Adrenal gland (tissue), 12 donors: ENCODE measurements around the gene SGIP1. TPM values are rescaled to one million over a fixed set of nuclear protein-coding genes. Genes with fewer than 3 reads are reported as not detected.

Experiments used
- DNase-seq, 7 donors: peaks; one replicate each; pipeline ENCODE4 v3.0.0-alpha.2; 2019 to 2020
- H3K27ac ChIP-seq, 5 donors: fragments of 200-600 bp; sonication (generic) in 4 of 5; 1 replicate in 3 of 5; 2 replicates in 2 of 5; pipeline versions ENCODE4 v1.5.1 to v1.8.0; 2016 to 2020; ENCODE audit warnings: mild to moderate bottlenecking in 1 of 5
- H3K27me3 ChIP-seq: fragments of 200-600 bp; 2 replicates; pipeline ENCODE4 v1.8.0; 2021
- H3K36me3 ChIP-seq, 2 donors: fragments of 200-600 bp; replicated peaks in 1 of 2; 1 replicate in 1 of 2; 2 replicates in 1 of 2; pipeline versions ENCODE4 v1.5.1 to v1.8.0; 2018 to 2022
- H3K4me1 ChIP-seq, 2 donors: fragments of 200-600 bp; replicated peaks in 1 of 2; 1 replicate in 1 of 2; 2 replicates in 1 of 2; pipeline versions ENCODE4 v1.5.1 to v1.8.0; 2018 to 2021
- H3K4me3 ChIP-seq, 4 donors: fragments of 200-600 bp; sonication (generic) in 3 of 4; one replicate each; pipeline ENCODE4 v1.5.1; 2016 to 2018
- H3K9me3 ChIP-seq, 3 donors: fragments of 200-600 bp; sonication (generic) in 1 of 3; replicated peaks in 1 of 3; 1 replicate in 2 of 3; 2 replicates in 1 of 3; pipeline versions ENCODE4 v1.5.1 to v1.8.0; 2016 to 2021
- POLR2A ChIP-seq, 2 donors: fragments of 450-650 bp; IDR thresholded peaks; one replicate each; pipeline ENCODE4 v1.6.1; 2017; ENCODE audit warnings: antibody characterized with exemption in 2 of 2, mild to moderate bottlenecking in 2 of 2, moderate library complexity in 1 of 2
- whole genome bisulfite sequencing, 4 donors: extraction: QIAGEN DNeasy Blood & Tissue Kit in 2 of 4; methylation state at CpG; one replicate each; pipeline versions ENCODE4 v1.1.5 to v1.1.7; 2013 to 2017; 5-methylcytosine and 5-hydroxymethylcytosine counted together
- intact Hi-C, 2 donors: fragments of 100-400 bp; cut with DNase I; formaldehyde crosslinking; loops; one replicate each; pipeline versions ENCODE4 v1.14.1 to v1.15.0; 2022 to 2023
- polyA plus RNA-seq, 3 donors: library from polyadenylated mRNA; stranded (reverse); fragments of 200-250 nt in 2 of 3; fragments of 350-450 nt in 1 of 3; fragmentation: Illumina TruSeq in 1 of 3; extraction: RNeasy Lipid Tissue Mini Kit (QIAGEN cat#74804) in 1 of 3; gene quantifications; one replicate each; pipeline ENCODE4 v1.2.3, GENCODE V29; 2013 to 2014
- total RNA-seq, 9 donors: library from RNA; depleted of rRNA in 4 of 9; stranded (reverse); fragments of >200 nt in 4 of 9; fragments of 120-200 nt in 1 of 9; fragmentation: NEBNext Ultra II Directional in 1 of 9; extraction: Animal tissue kit (Norgen Biotek cat#: 25700) in 1 of 9; gene quantifications; one replicate each; pipeline versions ENCODE4 v1.1.0 to v1.2.4, GENCODE V29; 2013 to 2023
- TF ChIP-seq, protein P1 (sequence below), 6 experiments: fragments of 450-650 bp in 4 of 6; fragments of 200-600 bp in 2 of 6; sonication (generic) in 1 of 6; IDR thresholded peaks; 1 replicate in 5 of 6; 2 replicates in 1 of 6; pipeline versions ENCODE4 v1.5.1 to v1.8.0; 2016 to 2021; ENCODE audit warnings: antibody characterized with exemption in 6 of 6, mild to moderate bottlenecking in 2 of 6, moderate library complexity in 1 of 6
- donor health status: healthy with polysubstance abuse.
- donor health status: Bipolar disorder and iron deficiency.
- donor health status: DM: yes; HTN: yes; CAD: no.
- donor health status: DM: no; HTN: no; CAD: no.
- donor health status: DM: no; HTN: no; CAD: no.
- donor health status: DM: yes; HTN: yes; CAD: no.

SGIP1 gene
- total and polyA plus RNA-seq, 12 donors, result 0.52 to 8.4 (median 1.9) TPM; not detected in 1

DNA sequence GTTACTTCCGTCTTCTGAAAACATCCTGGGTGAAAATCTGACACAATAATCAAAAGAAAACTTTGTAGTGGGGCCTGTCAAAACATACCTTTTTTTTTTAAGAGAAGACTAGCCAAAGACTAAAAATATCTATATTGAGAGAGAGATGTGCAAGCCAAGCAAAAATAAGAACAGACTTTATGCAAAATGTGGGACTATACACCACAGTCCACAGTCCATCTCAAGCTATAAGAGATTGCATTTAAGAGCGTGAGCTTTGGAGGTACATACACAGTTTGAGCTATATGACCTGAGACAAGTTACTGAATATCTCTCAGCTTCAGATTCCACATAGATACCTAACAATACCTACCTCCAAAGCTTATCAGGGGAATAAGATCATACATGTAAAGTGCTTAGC, 153.4 kb downstream of the SGIP1 start:
- no peak for DNase-seq
- no peaks in the 10 kb centered on the region for H3K36me3 ChIP-seq
- no peaks in the 10 kb centered on the region for H3K27me3 ChIP-seq
- H3K27ac ChIP-seq, result no peak overlapping the region
- no peaks in the 10 kb centered on the region for H3K9me3 ChIP-seq
- H3K4me1 ChIP-seq, result no peaks in the 10 kb centered on the region
- intact Hi-C loops, result no loop called here
- WGBS, 4 donors, result 73 to 78% (median 76%) methylated on average over 2 of the region's 2 CpGs
- no peak overlapping the region for H3K4me3 ChIP-seq
- TF ChIP-seq, protein P1, sequence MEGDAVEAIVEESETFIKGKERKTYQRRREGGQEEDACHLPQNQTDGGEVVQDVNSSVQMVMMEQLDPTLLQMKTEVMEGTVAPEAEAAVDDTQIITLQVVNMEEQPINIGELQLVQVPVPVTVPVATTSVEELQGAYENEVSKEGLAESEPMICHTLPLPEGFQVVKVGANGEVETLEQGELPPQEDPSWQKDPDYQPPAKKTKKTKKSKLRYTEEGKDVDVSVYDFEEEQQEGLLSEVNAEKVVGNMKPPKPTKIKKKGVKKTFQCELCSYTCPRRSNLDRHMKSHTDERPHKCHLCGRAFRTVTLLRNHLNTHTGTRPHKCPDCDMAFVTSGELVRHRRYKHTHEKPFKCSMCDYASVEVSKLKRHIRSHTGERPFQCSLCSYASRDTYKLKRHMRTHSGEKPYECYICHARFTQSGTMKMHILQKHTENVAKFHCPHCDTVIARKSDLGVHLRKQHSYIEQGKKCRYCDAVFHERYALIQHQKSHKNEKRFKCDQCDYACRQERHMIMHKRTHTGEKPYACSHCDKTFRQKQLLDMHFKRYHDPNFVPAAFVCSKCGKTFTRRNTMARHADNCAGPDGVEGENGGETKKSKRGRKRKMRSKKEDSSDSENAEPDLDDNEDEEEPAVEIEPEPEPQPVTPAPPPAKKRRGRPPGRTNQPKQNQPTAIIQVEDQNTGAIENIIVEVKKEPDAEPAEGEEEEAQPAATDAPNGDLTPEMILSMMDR (IDR thresholded peaks at IDR 0.05), result no peak
- no peak for TF ChIP-seq POLR2A (IDR thresholded peaks at IDR 0.05)

DNA sequence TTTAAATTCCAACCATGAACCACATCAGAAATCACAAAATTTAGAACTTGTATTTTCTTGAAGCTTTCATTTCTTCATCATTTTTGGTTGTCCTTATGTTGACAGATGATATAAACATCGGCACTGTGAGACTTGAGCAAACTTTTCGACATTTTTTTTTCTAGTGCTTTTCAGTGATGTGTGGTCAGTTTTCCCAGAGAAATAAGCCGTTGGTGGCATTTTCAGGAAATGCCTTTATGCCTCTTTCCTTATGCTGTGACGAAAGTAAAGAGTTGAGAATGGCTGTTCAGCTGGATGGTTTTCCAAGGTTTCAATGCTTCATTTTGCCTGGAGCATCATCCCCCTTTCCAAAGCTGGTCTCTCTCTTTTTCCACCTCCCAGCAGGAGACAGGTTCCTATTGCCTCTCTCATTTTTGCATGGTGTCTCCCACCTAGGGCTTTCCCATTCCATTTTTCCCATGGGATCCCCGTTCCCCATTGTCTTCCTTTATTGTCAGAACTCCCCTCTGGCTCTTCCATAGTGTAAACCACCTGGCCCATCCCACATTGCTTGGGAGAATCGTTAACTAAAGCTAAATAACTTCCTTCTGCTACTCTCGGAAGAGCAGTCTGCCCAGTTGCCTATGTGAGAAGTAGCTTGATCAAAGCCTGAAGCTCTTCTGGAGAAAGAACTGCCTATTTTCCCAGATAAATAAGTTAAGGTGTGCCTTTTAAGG, 156.9 kb downstream of the SGIP1 start:
- Histone ChIP-seq H3K27ac (no peak overlapping the region), H3K27me3 (no peaks in the 10 kb centered on the region), H3K4me1 (no peaks in the 10 kb centered on the region), H3K36me3 (no peaks in the 10 kb centered on the region), H3K9me3 (no peaks in the 10 kb centered on the region), H3K4me3 (no peak overlapping the region)
- 76 to 85% (median 79%) methylated on average over 7 of the region's 7 CpGs for WGBS, 4 donors
- DNase-seq, result no peak
- intact Hi-C loops, result no loop called here
- TF ChIP-seq, protein P1 (IDR thresholded peaks at IDR 0.05), result no peak
- no peak for TF ChIP-seq POLR2A (IDR thresholded peaks at IDR 0.05)

DNA sequence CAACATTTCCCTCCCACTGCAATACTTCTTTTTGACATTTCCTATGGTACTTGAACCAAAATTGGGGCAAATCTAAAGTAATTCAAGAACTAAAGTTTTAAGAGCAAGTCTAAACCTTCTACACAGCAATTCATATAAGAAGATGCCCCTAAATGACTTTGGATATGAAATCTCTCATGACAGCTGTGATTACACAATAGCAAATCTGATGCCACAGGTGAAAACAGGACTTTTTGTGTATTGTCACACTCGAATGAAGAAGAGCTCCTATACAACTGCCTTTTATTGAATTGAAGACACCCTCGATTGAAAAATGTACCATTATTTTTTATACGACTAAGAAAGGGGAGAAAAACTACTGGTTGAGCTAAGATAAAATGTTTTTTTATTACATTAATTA, 158.7 kb downstream of the SGIP1 start:
- H3K27ac ChIP-seq, result no peak overlapping the region
- no peaks in the 10 kb centered on the region for H3K27me3 ChIP-seq
- TF ChIP-seq POLR2A (IDR thresholded peaks at IDR 0.05), result no peak
- TF ChIP-seq, protein P1 (IDR thresholded peaks at IDR 0.05), result no peak
- DNase-seq, result no peak
- intact Hi-C loops, result no loop called here
- no peaks in the 10 kb centered on the region for H3K4me1 ChIP-seq
- 72 to 76% (median 76%) methylated on average over 3 of the region's 3 CpGs for WGBS, 4 donors
- H3K4me3 ChIP-seq, result no peak overlapping the region
- H3K36me3 ChIP-seq, result no peaks in the 10 kb centered on the region
- no peaks in the 10 kb centered on the region for H3K9me3 ChIP-seq

DNA sequence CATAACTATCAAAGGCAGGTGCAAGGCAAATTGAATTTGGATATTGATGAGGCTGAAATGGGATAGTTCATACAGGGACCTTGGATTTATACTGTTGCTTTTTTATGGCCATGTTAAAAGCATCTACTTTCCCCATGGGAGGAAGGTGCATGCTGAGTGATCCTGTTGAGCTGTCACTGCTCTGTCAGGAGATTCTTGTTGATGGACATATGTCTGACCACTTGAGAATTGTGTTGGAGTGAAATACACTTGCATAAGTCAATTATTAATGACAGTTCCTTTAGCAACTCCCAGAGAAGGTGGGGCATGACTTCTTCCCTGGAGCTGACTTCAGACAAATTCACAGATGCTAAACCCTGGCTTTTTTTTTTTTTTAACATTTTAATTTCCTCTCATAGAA, 159.9 kb downstream of the SGIP1 start:
- DNase-seq, result no peak
- H3K27me3 ChIP-seq, result no peaks in the 10 kb centered on the region
- TF ChIP-seq, protein P1 (IDR thresholded peaks at IDR 0.05), result no peak
- no peak for TF ChIP-seq POLR2A (IDR thresholded peaks at IDR 0.05)
- no peaks in the 10 kb centered on the region for H3K36me3 ChIP-seq
- H3K4me1 ChIP-seq, result no peaks in the 10 kb centered on the region
- H3K4me3 ChIP-seq, result no peak overlapping the region
- no peaks in the 10 kb centered on the region for H3K9me3 ChIP-seq
- no peak overlapping the region for H3K27ac ChIP-seq
- intact Hi-C loops, result no loop called here
